IPS DF 6.9 (cell line): ENCODE data around the gene NUDT14.
A peak's percentile ranks its signal among the peaks of the same experiment; 100 is the strongest.

ENCODE experiments used
- DNase-seq: peaks from one replicate; pipeline ENCODE4 v3.0.0-alpha.2; 2013; ENCODE audit warnings: low read depth, low spot score
- H3K27ac ChIP-seq: one replicate; pipeline ENCODE4 v1.5.1; 2013; ENCODE audit warnings: low read length, control low read depth
- H3K27me3 ChIP-seq: 2 replicates; pipeline ENCODE4 v1.6.1; 2013; ENCODE audit warnings: mild to moderate bottlenecking, low read length; ENCODE audit not compliant: control insufficient read depth, insufficient read depth
- H3K36me3 ChIP-seq: 2 replicates; pipeline ENCODE4 v1.6.1; 2013; ENCODE audit warnings: low read length; ENCODE audit not compliant: control insufficient read depth, insufficient read depth
- H3K4me1 ChIP-seq: 2 replicates; pipeline ENCODE4 v1.6.1; 2013; ENCODE audit warnings: low read length; ENCODE audit not compliant: control insufficient read depth, insufficient read depth
- H3K4me3 ChIP-seq: 2 replicates; pipeline ENCODE4 v1.5.1; 2013; ENCODE audit warnings: mild to moderate bottlenecking, low read length
- H3K9me3 ChIP-seq: 2 replicates; pipeline ENCODE4 v1.6.1; 2013; ENCODE audit warnings: low read length, inconsistent platforms; ENCODE audit not compliant: control insufficient read depth, insufficient read depth
- WGBS: extraction: QIAGEN DNeasy Blood & Tissue Kit; methylation state at CpG from one replicate; pipeline ENCODE4 v1.1.7; 2013; ENCODE audit warnings: mixed read lengths, missing lambda C conversion rate; ENCODE audit not compliant: insufficient read length, insufficient coverage; 5-methylcytosine and 5-hydroxymethylcytosine counted together

NUDT14 gene

GRCh38 chr14:105176513-105176912, 4.6 kb downstream of the NUDT14 start:
- Histone ChIP-seq H3K4me3 (no peak overlapping the region), H3K4me1 (no peaks in the 10 kb centered on the region; the same call in 1 of the 2 replicates), H3K27me3 (no peaks in the 10 kb centered on the region), H3K9me3 (no peaks in the 10 kb centered on the region), H3K27ac (no peak overlapping the region), H3K36me3 (no peaks in the 10 kb centered on the region; the same call in 1 of the 2 replicates)
- no CpG with 5 or more reads among the region's 15 CpGs for WGBS
- DNase-seq: no peak

- H3K4me1 ChIP-seq: no peaks in the 10 kb centered on the region
- H3K9me3 ChIP-seq: no peaks in the 10 kb centered on the region
- whole genome bisulfite sequencing: no CpG with 5 or more reads among the region's 32 CpGs
- no peak overlapping the region for H3K4me3 ChIP-seq
- no peak overlapping the region for H3K27ac ChIP-seq
- H3K36me3 ChIP-seq: no peaks in the 10 kb centered on the region; the same call in 1 of the 2 replicates
- DNase-seq: no peak
- H3K27me3 ChIP-seq: no peaks in the 10 kb centered on the region
Observed at GRCh38 chr14:105173901-105174894, 6.9 kb downstream of the NUDT14 start.

GRCh38 chr14:105173145-105173544, 8.0 kb downstream of the NUDT14 start:
- H3K4me3 ChIP-seq: no peak overlapping the region
- H3K27me3 ChIP-seq: no peaks in the 10 kb centered on the region
- no peaks in the 10 kb centered on the region for H3K9me3 ChIP-seq
- no peaks in the 10 kb centered on the region for H3K4me1 ChIP-seq
- no peaks in the 10 kb centered on the region; the same call in 1 of the 2 replicates for H3K36me3 ChIP-seq
- WGBS: no CpG with 5 or more reads among the region's 13 CpGs
- DNase-seq: no peak
- H3K27ac ChIP-seq: no peak overlapping the region

- H3K4me1 ChIP-seq: peaks cover 2% of the 10 kb centered on the region
- no peak overlapping the region for H3K27ac ChIP-seq
- H3K9me3 ChIP-seq: no peaks in the 10 kb centered on the region
- no peak for DNase-seq
- H3K36me3 ChIP-seq: no peaks in the 10 kb centered on the region
- peaks cover 2% of the 10 kb centered on the region; the same call in 1 of the 2 replicates for H3K27me3 ChIP-seq
- H3K4me3 ChIP-seq: no peak overlapping the region
- WGBS: no CpG with 5 or more reads among the region's 7 CpGs
Observed at GRCh38 chr14:105172476-105172875, 8.6 kb downstream of the NUDT14 start.

- peaks cover 2% of the 10 kb centered on the region for H3K4me1 ChIP-seq
- DNase-seq: no peak
- no CpG with 5 or more reads among the region's 19 CpGs for WGBS
- H3K27me3 ChIP-seq: peaks cover 2% of the 10 kb centered on the region; the same call in 1 of the 2 replicates
- no peaks in the 10 kb centered on the region for H3K9me3 ChIP-seq
- H3K4me3 ChIP-seq: no peak overlapping the region
- H3K27ac ChIP-seq: no peak overlapping the region
- no peaks in the 10 kb centered on the region for H3K36me3 ChIP-seq
Observed at GRCh38 chr14:105171004-105171673, 10.0 kb downstream of the NUDT14 start.

GRCh38 chr14:105169776-105170655, 11.1 kb downstream of the NUDT14 start:
- Histone ChIP-seq H3K27me3 (peaks cover 2% of the 10 kb centered on the region; the same call in 1 of the 2 replicates), H3K27ac (no peak overlapping the region), H3K4me3 (no peak overlapping the region), H3K4me1 (peaks cover 2% of the 10 kb centered on the region), H3K9me3 (no peaks in the 10 kb centered on the region), H3K36me3 (no peaks in the 10 kb centered on the region)
- no peak for DNase-seq
- WGBS: no CpG with 5 or more reads among the region's 22 CpGs

GRCh38 chr14:105168979-105169507, 12.1 kb downstream of the NUDT14 start:
- Histone ChIP-seq H3K9me3 (no peaks in the 10 kb centered on the region), H3K27ac (no peak overlapping the region), H3K27me3 (peaks cover 2% of the 10 kb centered on the region; the same call in 1 of the 2 replicates), H3K4me1 (peaks cover 2% of the 10 kb centered on the region), H3K4me3 (peak overlapping the region; percentile 29; the same call in 1 of the 2 replicates), H3K36me3 (no peaks in the 10 kb centered on the region)
- peak; percentile 37 for DNase-seq
- WGBS: no CpG with 5 or more reads among the region's 54 CpGs

GRCh38 chr14:105168496-105168978, 12.6 kb downstream of the NUDT14 start, which contains the start of gene JAG2:
Gene JAG2 (minus strand): TSS chr14:105168776. CDS start chr14:105168420, 356 bp downstream.
- Histone ChIP-seq H3K4me1 (peaks cover 2% of the 10 kb centered on the region), H3K36me3 (no peaks in the 10 kb centered on the region), H3K9me3 (no peaks in the 10 kb centered on the region), H3K27ac (no peak within 1 kb of the TSS), H3K27me3 (peaks cover 2% of the 10 kb centered on the region; the same call in 1 of the 2 replicates), H3K4me3 (peak within 1 kb of the TSS; percentile 52; the same call in 1 of the 2 replicates)
- DNase-seq: no peak
- WGBS: no CpG with 5 or more reads among the region's 84 CpGs

- no peak for DNase-seq
- H3K4me1 ChIP-seq: peaks cover 4% of the 10 kb centered on the region
- no peaks in the 10 kb centered on the region for H3K9me3 ChIP-seq
- H3K27me3 ChIP-seq: peaks cover 2% of the 10 kb centered on the region; the same call in 1 of the 2 replicates
- H3K27ac ChIP-seq: no peak overlapping the region
- no CpG with 5 or more reads among the region's 46 CpGs for WGBS
- peak overlapping the region; percentile 52; the same call in 1 of the 2 replicates for H3K4me3 ChIP-seq
- H3K36me3 ChIP-seq: no peaks in the 10 kb centered on the region
Observed at GRCh38 chr14:105168093-105168420, 13.1 kb downstream of the NUDT14 start.
